Measurements from ENCODE around the gene PDCD10. TPM values are rescaled to one million over a fixed set of nuclear protein-coding genes. Genes with fewer than 3 reads are reported as not detected.

Gene PDCD10
- total and polyA plus RNA-seq, 12 donors, result 12.8 to 46.6 (median 38.1) TPM

GRCh38 chr3:167700046-167700445 is 34.6 kb downstream of the PDCD10 start:
- no peak for DNase-seq
- H3K4me1 ChIP-seq, result peaks cover 0 to 8% (median 0%) of the 10 kb centered on the region in 9 donors
- no peak for ATAC-seq
- TF ChIP-seq CTCF (IDR thresholded peaks at IDR 0.05), result no peak
- intact Hi-C loops (cut with DNase I), result no loop called here
- no peaks in the 10 kb centered on the region for H3K27me3 ChIP-seq
- 86 to 94% methylated on average over 4 of the region's 4 CpGs for WGBS, 2 donors
- no peak overlapping the region for H3K4me3 ChIP-seq
- peaks cover 0 to 90% (median 14%) of the 10 kb centered on the region in 9 donors for H3K36me3 ChIP-seq
- H3K27ac ChIP-seq, result no peak overlapping the region
- no peaks in the 10 kb centered on the region for H3K9me3 ChIP-seq

GRCh38 chr3:167694121-167694520 is 40.6 kb downstream of the PDCD10 start:
- Histone ChIP-seq H3K4me1 (peaks cover 0 to 8% (median 0%) of the 10 kb centered on the region in 9 donors), H3K36me3 (peaks cover 0 to 88% (median 14%) of the 10 kb centered on the region in 9 donors), H3K9me3 (no peaks in the 10 kb centered on the region), H3K4me3 (no peak overlapping the region), H3K27me3 (no peaks in the 10 kb centered on the region), H3K27ac (no peak overlapping the region)
- ATAC-seq, result no peak
- no peak for TF ChIP-seq CTCF (IDR thresholded peaks at IDR 0.05)
- intact Hi-C loops (cut with DNase I), result no loop called here
- WGBS, 2 donors, result 77 to 84% methylated on average over 2 of the region's 2 CpGs
- DNase-seq, result no peak

GRCh38 chr3:167691366-167691765 is 43.3 kb downstream of the PDCD10 start:
- Histone ChIP-seq H3K9me3 (no peaks in the 10 kb centered on the region), H3K27me3 (no peaks in the 10 kb centered on the region), H3K36me3 (peaks cover 0 to 97% (median 13%) of the 10 kb centered on the region in 9 donors), H3K4me1 (no peaks in the 10 kb centered on the region), H3K4me3 (no peak overlapping the region), H3K27ac (no peak overlapping the region)
- no peak for ATAC-seq
- no peak for DNase-seq
- WGBS, 2 donors, result 59 to 70% methylated on average over 3 of the region's 3 CpGs
- intact Hi-C loops (cut with DNase I), result no loop called here
- TF ChIP-seq CTCF (IDR thresholded peaks at IDR 0.05), result no peak

GRCh38 chr3:167684388-167684993 is 50.2 kb downstream of the PDCD10 start:
- no peak overlapping the region for H3K4me3 ChIP-seq
- H3K27me3 ChIP-seq, result no peaks in the 10 kb centered on the region
- no peaks in the 10 kb centered on the region for H3K9me3 ChIP-seq
- intact Hi-C loops (cut with DNase I), result loop anchor here in 8 of 10 donors (2.0 to 10.0 kb wide), 6 partner anchors 200 to 307 kb away; partner anchors contain the start of gene ZBBX (in 1 of the 8)
- H3K4me1 ChIP-seq, result no peaks in the 10 kb centered on the region
- peak; percentile 62 to 84 (median 79) for TF ChIP-seq CTCF (IDR thresholded peaks at IDR 0.05)
- no peak overlapping the region for H3K27ac ChIP-seq
- peaks cover 0 to 92% (median 11%) of the 10 kb centered on the region in 9 donors for H3K36me3 ChIP-seq
- peak in 3 of 8 donors; percentile 50 to 58 (median 55) for ATAC-seq
- peak in 1 of 2 donors; percentile 63 for DNase-seq
